ENCODE results near the gene TBCE.

The TBCE gene

DNA sequence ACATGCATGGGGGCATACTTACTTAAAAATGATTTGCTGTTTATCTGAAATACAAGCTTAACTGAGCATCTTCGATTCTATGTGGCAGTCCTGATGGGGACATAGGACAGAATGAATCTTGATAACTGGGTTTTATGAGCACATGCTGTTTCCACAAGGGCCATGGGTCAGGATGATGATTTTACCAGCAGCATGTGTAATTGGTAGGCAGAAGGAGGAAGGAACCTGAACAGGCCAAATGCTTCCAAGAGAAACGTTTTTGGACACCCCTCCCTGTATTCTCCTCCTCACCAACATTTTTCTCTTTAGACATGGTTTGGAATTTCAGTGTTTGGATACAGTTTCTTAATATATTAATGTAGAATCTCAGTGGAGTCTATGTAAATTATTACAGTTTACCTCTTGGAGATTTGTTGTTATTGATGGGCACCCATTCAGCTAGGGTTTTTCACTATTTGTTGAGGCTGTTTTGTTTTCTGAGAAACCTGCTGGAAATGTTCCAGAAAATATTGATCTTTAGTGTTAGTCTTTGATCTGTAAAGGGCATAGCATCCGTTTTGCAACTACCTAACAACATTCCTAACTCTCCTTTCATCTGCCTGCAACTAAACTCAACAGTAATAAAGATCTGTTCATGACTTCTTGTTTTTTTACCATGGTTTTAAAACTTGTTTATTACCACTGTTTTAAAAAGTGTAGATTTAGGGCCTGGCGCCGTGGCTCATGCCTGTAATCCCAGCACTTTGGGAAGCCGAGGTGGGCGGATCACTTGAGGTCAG, 42.0 kb downstream of the TBCE start:
- no peak for DNase-seq (ENCODE audit: low read depth in 1 of 2, low spot score in 1 of 2)

DNA sequence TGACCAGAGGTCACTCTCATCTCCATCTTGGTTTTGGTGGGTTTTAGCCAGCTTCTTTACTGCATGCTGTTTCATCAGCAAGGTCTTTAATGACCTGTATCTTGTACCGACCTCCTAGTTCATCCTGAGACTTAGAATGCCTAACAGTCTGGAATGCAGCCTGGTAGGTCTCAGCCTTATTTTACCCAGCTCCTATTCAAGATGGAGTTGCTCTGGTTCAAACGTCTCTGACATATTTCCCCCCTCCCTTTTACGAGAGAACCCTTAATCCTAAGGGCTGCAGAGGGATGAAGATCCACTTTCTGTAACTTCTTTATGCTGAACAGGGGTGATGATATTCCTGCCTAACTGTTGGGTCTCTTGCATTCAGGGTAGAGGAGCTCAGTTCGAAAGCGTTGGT, 43.2 kb downstream of the TBCE start:
- no peak for DNase-seq (ENCODE audit: low read depth in 1 of 2, low spot score in 1 of 2)

DNA sequence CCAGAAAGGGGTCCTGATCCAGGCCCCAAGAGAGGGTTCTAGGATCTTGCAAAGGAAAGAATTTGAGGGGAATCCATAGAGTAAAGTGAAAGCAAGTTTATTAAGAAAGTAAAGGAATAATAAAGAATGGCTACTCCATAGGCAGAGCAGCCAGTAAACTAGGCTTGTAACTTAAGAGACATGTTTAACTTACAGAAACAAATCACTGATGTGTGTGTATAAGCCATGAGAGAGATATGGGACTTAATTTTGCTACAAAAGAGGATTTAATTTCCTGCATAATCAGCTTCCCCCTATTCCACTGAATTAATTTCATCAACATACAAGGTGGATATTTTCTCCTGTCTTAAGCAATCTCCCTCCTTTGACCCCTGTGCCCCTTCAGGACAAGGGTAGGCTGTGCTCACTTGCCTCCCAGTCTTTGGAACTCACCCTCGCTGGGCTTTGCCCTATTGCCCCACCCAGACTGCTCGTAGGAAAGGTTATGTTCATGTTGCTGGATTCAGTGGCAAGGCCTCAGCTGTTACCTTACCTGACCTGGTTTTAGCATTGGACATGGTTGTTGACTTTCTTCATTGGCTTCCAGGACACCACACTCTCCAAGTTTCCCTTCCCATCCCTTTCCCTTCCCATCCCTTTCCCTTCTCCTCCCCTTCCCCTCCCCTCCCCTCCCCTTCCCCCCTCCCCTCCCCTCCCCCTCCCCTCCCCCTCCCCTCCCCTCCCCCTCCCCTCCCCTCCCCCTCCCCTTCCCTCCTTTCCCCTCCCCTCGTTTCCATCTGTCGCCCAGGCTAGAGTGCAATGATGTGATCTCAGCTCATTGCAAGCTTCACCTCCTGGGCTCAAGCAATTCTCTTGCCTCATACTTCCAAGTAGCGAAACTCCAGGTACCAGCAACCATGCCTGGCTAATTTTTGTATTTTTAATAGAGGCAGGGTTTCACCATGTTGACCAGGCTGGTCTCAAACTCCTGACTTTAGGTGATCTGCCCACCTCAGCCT, 44.6 kb downstream of the TBCE start:
- DNase-seq (ENCODE audit: low read depth in 1 of 2, low spot score in 1 of 2): no peak

DNA sequence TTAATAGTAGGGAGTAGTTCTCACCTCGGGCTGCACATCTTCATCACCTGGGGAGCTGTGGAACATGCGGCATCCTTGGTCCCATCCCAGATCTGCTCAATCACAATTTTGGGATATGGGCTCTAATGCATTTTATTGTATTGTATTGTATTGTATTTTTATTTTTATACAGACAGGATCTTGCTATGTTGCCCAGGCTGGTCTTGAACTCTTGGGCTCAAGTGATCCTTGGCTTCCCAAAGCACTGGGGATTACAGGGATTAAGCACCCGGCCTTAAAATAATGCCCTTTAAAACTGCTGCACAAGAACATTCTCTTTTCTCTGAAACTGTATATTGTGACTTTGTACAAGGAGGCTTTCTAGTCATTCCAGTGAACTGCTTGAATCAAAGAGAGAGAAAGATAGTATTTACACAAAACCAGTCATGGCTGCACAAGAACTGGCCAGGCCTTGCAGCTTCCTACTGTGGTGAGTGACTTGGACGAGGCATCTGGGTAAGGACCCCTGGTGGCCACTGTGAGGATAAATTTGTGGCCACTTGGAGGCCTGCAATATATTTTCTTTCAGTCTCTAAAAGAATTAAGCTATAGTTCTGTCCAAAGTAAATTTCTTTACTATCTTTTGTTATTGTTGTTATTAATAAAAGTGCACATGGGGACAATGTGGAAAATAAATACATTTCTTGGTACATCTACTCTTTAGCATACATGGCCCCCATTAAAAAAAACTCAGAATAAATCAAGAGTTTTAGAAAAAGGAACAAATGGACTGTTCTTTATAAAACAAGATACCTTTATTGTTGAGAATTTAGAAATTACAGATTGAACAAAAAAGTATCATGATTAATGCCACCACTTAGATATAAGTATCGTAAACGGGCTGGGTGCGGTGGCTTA, 48.0 kb downstream of the TBCE start:
- peak; percentile 16 to 17 for DNase-seq (ENCODE audit: low read depth in 1 of 2, low spot score in 1 of 2)

DNA sequence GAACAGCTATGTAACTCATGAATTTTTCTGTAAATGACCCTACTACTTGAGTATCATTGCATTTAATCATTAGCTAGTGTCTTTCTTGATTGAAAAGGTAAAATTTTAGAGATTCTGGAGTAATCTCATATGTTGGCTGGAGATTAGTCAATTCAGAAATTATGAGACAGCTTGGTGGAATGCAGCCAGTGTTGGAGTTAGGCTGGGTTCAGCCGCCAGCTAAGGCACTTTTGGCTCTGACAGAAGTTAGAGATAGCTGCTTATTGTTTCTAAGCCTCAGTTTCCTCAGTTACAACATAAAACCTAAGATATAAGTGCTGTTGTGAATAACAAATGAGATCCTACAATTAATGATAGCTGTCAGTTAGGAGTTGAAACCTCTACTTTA, 49.4 kb downstream of the TBCE start:
- no peak for DNase-seq (ENCODE audit: low read depth in 1 of 2, low spot score in 1 of 2)

DNA sequence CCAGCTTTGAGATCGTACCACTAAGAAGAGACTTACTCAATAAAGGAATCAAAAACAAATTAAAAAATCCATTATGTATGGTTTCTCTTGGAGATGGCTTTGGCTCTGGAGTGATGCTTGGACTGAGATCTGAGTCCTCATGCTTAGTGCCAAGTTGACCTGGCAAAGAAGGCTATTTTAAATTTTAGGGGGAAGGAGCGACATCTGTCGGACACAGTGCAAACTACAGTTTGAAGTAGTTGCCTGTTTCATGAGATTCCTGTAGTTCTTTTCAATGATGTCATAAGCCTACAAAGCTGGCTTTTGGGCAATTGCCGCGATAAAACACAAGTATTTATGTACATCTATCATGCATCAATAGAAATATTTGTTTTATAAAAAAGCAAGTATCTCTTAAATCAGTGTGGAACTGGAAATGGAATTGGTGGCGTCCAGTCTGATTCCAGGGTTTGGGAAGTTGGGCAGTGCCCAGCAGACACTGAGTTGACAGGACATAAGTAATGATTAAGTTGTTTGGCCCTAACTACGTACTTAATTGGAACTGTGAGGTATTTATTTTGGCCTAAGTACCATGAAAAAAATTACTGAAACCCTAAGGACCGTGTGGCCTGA, 50.0 kb downstream of the TBCE start:
- DNase-seq (ENCODE audit: low read depth in 1 of 2, low spot score in 1 of 2): peak; percentile 17 to 19

DNA sequence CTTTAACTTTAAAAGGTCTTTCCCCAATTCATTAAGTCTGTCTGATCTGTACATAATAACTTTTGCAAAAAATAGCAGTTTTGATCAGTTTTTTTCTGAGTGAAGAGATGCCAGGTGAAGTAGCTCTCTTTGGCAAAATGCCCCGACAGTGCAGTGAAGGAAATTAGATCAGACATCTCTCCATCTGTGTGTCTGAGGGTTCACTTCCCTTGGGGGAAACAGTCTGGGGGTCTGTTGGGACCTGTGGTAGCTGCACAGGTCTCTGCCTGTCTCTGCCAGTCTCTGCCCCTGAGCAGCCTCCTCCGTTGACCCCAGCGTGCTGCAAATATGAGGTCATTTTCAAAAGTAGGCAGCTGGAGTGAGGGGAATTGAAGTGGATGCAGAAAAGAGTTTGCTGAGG, 54.5 kb downstream of the TBCE start:
- no peak for DNase-seq (ENCODE audit: low read depth in 1 of 2, low spot score in 1 of 2)

DNA sequence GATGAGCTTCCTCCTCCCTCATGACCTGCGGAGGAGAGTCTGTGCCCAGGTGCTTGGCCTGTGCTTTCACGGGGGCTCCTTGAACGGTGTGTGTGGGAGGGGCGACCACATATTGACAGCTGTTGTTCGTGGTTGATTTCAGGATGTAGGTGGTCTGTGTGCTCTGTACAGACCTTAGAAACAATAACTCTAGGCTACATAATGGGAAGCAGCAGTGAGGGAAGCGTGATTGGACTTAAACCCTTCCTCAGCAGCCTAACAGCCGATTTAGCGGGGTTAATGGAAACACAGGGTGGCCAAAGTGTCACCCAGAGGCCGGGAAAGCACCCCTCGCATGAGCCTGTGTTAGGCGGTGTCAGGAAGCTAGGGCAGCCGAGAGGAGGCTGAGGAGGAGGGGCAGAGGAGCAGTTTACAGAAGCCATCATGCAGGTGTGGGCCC, 56.0 kb downstream of the TBCE start:
- no peak for DNase-seq (ENCODE audit: low read depth in 1 of 2, low spot score in 1 of 2)

DNA sequence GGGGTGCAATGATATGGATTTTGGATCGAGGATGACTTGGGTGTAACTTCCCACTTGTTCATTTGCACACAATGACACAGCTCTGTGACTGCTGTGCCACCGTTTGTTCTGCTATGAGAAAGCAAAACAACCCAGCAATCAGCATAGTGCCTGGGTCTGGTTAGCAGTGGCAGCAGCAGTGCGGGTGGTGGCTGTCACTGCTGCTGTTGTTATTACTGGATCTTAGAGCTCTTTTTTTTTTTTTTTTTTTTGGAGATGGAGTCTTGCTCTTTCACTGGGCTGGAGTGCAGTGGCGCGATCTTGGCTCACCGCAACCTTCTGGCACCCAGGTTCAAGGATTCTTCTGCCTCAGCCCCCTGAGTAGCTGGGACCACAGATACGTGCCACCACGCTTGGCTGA, 56.9 kb downstream of the TBCE start:
- DNase-seq (ENCODE audit: low read depth in 1 of 2, low spot score in 1 of 2): no peak

DNA sequence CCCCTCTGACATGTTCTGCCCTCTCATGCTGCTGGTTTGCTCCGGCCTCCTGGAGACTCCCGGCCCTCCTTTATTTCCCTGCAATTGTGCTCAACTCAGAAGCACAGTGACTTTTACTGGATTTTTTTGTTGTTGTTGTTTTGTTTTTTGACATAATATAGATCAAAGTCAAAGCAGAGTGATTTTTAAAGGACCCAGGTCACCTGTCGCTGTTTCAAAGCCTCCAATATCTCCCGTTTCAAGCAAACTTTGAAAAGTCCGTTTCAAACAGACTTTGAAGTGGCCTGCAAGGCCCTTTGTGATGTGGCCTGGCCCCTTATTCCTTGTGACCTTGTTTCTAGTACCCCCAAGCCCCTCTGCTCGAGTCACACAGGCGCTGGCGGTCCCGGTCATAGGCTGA, 58.1 kb downstream of the TBCE start:
- no peak for DNase-seq (ENCODE audit: low read depth in 1 of 2, low spot score in 1 of 2)

DNA sequence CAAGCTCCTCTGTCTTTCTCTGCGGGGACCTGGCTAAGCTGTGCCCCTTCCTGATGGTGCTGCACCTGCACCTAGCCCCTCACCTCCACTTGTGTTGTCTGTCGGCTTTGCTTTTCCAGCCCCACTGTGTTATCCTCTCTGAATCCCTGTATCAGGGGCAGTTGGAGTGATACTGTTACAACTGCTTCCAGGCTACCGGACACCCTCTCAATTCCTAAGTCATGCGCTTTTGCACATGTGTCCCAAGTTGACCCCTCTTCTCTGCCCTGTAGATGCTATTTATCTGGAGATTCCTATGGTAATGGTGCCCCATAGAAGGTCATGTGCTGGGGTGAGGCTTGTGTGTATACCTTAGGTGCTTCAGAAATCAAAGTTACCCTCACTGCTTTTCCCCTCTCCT, 58.9 kb downstream of the TBCE start:
- DNase-seq (ENCODE audit: low read depth in 1 of 2, low spot score in 1 of 2): no peak

DNA sequence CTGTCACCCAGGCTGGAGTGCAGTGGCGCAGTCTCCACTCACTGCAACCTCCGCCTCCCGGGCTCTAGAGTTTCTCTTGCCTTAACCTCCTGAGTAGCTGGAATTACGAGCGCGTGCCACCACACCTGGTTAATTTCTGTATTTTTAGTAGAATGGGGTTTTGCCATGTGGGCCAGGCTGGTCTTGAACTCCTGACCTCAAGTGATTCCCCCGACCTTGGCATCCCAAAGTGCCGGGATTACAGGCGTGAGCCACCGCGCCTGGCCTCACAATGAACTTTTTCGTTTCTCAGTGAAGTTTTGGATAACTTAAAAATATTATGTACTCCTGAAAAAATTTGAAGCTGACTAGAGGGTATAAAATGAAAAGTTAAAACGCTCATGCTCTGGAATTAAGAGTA, 59.5 kb downstream of the TBCE start:
- no peak for DNase-seq (ENCODE audit: low read depth in 1 of 2, low spot score in 1 of 2)

DNA sequence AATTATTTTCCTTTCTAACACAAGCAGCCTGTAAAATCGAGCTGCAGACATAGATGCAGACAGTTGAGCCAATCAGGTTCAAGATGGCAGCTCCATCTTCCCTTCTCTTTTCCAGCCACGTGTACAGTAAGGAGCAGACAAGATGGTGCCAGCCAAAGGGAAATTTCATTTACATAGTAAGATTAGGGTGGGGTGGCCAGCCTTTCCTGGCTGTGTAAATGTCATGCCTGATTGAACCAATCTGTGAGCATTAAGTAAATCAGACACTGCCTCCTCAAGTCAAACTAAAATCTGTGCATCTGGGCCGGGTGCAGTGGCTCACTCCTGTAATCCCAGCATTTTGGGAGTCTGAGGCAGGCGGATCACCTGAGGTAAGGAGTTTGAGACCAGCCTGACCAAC, 60.2 kb downstream of the TBCE start:
- DNase-seq (ENCODE audit: low read depth in 1 of 2, low spot score in 1 of 2): no peak

DNA sequence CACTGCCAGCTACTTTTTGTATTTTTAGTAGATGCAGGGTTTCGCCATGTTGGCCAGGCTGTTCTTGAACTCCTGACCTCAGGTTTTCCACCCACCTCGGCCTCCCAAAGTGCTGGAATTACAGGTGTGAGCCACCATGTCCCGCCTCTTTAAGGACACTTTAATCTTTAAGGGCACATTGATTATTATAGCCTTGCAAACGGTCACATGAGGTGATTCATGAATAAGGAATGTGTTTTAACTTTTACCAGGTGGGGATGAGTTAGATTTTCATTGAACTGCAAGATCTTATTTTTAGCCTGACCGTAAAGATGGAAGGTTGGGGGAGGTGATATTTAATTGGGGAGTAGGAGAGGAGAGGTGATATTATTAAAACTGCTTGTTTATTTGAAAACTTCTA, 61.9 kb downstream of the TBCE start:
- no peak for DNase-seq (ENCODE audit: low read depth in 1 of 2, low spot score in 1 of 2)

DNA sequence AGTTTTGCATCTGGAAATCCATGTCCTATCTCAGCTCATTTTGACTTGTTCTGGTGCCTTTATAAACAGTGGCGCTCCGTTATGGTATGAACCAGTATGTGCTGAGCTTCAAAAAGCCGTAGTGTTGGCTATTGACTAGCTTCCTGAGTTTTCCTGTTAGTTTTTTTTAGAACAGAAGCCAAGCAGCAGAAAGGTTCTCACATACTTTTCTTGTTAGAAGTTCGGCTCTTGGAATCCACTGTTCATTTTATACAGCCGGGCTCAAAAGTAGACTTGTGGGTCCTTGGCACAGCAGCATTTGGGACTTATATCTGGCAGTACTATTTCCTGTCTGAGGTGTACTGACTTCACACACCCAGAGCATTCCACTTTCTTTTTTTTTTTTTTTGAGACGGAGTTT, 63.8 kb downstream of the TBCE start:
- no peak for DNase-seq (ENCODE audit: low read depth in 1 of 2, low spot score in 1 of 2)

DNA sequence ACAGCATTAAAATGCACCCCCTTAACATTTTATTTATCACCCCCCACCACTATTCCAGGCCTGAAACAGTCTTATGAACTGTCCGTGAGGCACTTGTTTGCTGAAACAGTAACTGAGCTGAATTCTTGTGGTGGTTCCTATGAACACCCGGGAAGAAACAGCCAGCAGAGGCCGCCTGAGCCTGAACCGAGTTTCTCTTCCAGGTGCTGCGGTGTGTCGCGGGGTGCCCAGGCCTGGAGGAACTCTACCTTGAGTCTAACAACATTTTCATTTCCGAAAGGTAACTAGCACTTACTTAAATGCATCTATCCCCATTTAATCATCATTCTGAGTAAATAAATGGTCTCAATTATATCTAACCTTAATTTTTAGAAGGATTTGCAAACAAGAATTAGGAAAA, 66.8 kb downstream of the TBCE start:
- no peak for DNase-seq (ENCODE audit: low read depth in 1 of 2, low spot score in 1 of 2)

DNA sequence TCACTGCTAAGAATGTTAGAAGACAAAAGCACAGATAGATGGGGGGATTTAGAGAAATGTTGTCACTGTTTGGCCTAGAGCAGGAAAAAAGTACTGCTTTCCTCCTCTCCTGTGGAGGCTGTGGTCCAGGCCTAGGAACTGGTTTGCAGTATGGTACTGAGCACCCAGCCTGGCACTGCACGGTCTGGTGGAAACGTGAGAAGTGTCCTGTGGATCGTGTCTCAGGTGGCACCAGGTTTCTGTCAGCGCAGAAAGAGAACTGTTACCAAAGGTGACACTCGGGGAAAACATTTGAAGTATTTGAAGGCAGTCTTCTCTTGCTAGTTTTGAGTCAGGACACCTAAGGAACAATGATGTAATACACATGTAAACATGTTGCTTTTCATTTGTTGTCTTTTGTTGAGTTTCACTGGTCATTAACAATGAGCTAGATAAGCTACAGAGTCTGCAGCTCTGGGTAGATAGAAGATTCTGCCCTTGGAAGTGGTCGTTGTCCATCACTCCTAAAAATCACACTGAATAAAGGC, 74.0 kb downstream of the TBCE start:
- DNase-seq (ENCODE audit: low read depth in 1 of 2, low spot score in 1 of 2): no peak

DNA sequence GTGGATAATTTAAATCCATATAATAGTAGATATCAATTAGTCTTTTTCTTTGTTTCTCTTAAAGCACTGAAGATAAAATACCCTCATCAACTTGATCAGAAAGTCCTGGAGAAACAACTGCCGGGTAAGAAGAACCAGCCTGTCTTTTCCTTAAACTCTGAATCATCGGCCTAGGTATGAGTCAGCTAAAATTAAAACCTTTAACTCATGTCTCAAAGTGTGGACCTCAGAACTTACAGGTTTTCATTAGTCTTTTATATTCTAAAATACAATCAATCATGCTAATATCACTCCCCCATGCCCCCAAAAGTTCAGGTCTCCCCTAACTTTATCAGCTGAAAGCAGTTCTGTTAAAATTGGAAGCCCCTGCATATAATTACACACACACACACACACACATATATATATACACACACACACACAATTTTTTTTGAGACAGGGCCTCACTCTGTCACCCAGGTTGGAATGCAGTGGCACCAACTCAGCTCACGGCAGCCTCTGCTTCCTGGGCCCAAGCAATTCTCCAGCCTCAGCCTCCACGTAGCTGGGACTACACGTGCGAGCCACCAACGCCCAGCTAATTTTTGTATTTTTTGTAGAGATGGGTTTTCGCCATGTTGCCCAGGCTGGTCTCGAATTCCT, 75.7 kb downstream of the TBCE start:
- no peak for DNase-seq (ENCODE audit: low read depth in 1 of 2, low spot score in 1 of 2)

DNA sequence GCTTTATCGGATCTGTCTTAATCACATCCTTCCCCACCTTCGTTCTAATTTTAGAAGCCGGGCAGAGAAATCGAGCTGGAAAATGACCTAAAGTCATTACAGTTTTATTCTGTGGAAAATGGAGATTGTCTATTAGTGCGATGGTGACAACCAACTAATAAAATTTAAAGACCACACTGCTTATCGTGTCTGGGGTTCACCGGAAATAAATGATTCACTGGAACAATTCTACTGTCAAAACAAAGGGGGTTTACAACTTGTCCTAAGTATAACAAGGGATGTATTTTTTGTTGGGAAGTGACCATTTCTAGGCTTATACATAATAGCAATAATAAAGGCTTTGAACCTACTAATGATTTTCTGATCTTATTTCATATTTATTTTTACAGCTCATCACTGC, 81.4 kb downstream of the TBCE start:
- DNase-seq (ENCODE audit: low read depth in 1 of 2, low spot score in 1 of 2): no peak

DNA sequence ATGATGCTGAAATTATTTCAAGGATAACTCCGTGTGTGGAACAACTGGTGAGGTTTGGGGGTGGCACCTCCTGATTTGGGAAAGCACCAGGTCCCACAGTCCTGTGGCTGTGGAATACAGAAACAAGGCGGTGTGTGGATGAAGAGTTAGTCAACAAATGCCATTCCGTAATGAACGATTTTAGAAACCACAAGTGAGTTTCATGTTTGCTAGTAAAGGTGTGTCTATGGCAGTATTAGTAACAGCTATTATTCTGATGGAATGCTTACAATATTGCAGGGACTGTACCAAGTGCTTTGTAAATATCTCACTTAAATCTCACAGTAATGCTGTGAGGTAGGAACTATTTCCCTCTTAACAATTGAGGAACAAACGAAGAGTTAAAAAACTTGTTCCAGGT, 83.2 kb downstream of the TBCE start:
- no peak for DNase-seq (ENCODE audit: low read depth in 1 of 2, low spot score in 1 of 2)

All from activated T-helper 1 cell treated with anti-CD3 and anti-CD28 coated beads, Interleukin-2, amount 50 U/mL, for 16 hours (primary cell).